NCI-H524 (cell line): ENCODE results near the gene PHACTR1.
A peak's percentile ranks its signal among the peaks of the same experiment; 100 is the strongest.

Experiments used
- DNase-seq, 2 experiments: peaks; one replicate each; lab custom pipeline; 2025; lab: John Stamatoyannopoulos, UW

Gene PHACTR1

DNA sequence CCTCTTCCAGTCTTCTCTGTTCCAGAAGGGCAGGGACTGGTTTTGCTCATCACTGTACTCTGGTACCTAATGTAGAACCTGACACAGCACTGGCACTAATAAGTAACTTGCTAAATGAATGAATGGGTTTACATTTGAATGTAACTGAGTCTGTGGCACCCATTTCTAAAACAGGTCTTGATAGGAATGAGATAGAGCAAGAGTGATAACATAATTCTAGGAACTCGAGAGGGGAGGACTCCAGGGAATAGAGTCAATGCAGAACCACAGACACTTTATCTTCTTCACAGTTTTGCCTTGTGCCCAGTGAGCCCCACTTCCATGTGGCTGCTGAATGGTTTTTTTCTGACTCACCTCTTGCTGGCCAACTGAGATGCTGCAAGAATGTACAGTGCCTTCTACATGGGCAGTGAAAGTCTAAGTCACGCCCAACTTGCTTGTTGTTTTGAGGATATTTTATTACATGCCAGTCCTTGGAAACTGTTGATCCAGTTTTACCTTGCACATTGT lies 550.6 kb downstream of the PHACTR1 start:
- DNase-seq, result no peak

DNA sequence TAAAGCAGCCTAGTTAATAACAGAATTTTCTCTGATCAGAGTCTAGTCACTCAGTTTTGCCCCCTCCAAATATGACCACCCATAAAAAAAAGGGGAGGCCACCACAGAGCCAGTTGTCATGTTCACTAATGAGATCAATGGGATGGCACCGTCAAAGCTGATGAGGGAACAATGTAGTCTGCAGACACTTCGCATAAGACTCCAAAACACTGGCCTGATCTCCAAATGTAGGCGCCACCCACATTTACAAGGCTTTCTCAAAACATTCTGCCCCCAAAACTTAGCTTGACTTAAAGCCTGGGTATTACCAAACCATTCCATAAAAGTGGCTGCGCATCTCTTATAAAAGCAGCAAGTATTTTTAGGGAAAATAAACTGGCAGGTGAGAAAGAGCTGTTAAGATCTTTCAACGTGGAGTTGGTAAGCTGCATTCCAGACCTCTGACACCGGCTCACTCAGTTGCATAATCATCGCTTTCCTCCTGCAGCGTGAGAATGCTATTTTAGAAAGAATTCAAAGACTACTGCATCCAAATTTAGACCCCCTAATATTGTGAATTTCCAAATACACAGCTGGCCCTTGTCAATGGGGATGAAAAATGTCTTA lies 552.4 kb downstream of the PHACTR1 start:
- no peak for DNase-seq

DNA sequence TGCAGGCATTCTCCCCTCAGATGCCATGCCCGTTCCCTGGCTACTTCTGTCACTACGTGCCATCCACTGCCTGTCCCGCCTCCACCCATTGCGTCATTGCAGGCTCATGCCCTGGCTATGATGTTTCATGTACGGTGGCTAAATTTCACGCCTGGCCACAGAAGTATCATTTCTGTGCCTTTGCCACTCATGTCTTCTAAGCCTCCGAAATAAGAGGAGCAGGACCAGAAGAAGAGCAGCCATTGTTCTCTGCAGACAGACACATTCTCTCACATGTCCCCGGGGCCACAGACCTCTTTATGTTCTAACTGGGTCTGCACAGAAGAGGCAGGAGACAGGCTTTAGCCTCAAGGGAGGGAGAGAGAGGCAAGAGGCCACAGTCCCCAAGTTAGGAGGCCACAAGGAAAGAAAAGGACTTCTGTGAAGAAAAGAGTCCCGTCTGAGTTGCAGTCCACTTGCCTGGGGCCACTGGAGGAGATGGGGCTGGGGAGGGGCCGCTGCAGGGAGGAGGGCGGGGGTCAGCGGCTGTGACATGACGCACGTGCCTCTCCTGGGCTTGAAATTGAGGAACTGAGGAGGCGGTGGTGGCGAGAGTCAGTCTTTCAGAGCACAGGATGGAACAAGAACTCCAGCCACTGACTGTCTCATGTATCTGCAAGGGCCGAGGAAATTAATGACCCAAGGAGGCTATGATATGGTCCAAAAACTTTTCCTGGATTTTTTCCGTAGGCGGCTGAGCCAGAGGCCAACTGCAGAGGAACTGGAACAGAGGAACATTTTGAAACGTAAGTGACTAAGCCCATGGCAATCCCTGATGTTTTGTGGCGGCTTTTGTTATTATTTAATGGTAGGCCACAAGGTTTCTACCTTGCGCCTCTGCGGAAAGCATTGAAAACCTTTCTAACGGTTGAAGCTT lies 555.8 kb downstream of the PHACTR1 start:
- DNase-seq, result no peak

DNA sequence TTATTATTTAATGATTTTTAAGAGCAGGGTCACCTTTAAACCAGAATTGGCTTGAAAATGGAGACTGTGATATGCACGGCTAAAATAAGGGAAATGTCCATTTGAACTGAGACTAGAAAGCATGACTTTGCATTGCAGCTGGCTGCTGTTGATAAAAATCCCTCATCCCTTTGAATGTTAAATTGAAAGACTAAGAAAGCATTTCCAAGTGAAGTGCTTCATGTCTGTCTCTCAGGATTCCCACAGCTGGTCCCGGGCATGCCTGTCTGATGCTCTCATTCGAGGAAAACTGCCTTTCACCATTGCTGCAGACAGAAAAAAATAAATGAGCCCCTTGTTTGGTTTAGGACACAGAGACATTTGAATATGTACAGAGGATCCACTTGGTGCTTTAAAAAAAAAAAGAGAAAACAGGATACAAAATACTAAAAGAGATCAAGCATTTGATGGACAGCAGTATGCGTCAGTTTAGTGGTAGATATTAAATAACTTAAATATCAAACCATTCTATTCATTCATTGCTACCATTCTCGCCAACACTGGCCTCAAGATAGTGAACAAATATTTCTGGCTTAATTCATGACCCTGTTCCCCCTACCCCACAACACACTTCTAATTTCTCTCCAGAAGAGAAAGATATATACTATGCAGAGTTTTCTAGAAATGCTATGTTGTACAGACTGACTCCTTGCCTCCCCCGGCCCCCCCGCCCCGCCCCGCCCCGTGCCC lies 556.8 kb downstream of the PHACTR1 start:
- no peak for DNase-seq

DNA sequence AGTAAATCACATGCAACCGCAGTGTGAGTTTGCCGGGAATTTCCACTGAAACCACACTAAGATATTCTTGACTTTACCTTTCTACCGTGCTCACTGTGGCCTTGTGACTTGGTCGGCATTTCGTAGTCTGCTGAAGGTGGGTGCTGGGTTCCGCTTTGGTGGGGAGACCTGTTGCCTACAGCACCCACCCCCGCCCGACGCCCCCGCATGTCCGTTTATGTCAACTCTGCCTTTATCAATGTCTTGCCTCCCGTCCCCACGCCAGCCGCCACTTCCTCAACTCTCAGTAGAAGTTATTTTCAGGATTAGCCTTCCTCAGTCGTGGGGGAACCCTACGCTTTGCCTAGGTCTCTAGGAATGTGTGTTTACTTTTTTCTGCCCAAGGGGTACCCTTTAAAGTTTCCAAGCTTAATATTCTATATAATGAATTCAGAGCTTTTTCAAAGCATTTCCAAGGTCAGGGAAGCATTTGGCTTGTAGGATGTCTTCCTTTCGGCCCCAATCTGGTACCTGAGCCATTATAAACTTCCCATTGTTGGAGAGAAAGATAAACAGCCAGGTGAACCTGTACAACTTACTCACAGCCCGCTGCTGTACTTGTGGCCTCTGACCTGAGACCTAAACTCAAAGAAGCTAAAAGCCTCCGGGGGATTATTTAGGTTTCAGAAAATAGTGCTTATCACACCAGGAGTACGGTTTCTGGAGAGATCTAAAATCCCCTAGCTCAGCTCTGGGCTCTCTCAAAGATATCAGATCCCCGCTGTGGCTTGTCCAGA lies 557.6 kb downstream of the PHACTR1 start:
- no peak for DNase-seq

DNA sequence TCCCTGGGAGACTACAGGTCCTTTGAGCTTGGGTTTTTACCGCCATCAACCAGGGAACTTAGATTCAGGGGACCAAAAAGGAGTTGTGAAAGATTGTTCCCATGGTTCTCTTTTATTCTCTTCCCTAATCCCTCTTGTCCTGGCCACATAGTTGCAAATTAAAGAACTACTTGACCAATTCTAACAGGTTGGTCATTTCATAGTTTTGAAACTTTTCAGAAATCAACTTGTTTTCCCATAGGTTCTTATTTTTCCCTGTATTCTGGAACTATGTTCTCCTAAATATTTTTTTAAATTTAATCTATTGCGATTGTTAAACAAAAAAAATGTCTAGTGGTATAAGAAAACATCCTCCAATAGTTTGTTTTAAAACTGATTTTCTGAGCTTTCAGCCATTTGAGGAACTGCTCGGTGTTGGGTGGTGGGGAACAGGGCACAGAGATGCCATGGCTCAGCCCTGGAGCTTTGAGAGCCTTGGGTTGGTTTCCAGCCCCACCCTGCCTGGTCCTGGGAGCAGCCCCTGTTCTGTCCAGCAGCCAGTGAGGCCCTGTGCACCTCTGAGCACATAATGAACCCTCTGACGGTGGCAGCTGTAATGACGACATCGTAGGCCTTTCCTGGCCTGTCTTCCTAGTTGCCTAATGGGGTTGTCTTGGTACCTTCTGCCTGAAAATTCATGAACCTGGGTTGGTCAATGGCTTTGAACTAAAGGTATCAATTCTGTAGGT lies 558.3 kb downstream of the PHACTR1 start:
- no peak for DNase-seq

DNA sequence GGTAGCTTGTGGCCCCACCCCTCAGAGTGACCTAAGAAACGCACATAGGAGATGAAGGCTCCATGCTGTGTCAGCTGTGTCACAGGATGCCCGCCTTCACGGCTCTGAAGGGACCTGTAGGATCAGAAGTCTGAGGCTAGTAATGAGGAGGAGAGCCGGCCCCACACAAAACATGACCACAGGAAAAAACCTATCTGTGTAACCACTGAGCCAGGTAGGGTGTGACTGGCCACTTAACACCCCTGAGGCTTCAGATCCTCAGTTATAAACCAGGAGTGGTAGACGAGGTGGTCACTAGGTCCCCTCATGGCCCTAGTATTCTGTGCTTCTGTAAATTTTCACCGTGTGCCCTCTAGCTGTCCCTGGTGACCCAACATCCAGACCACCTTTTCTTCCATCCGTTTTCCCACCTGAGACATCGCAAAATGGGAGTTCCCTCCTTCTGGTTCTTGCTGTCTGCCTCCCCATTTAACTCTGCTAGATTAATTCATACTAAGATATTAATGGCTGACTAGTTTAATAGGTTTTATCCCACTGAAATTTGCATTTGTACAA lies 558.9 kb downstream of the PHACTR1 start:
- no peak for DNase-seq

DNA sequence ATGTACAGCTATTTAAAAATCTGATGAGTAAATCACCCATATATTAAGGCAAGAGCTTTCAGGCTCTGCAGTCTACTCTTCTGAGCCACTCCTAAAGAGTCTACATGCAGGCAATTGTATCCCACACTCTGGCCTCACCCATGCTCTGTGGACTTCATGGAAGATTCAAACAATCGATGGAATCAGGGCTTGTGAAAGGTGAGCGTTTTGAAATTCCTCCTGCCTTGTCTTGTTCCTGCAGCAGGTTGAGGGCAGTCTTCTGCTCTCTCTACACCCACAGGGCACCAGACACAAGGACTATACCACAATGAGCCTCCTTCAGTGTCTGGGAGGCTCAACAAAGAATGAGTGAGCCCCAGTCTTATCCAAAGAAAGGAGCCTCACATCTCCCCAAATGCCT lies 560.7 kb downstream of the PHACTR1 start:
- DNase-seq, result no peak

DNA sequence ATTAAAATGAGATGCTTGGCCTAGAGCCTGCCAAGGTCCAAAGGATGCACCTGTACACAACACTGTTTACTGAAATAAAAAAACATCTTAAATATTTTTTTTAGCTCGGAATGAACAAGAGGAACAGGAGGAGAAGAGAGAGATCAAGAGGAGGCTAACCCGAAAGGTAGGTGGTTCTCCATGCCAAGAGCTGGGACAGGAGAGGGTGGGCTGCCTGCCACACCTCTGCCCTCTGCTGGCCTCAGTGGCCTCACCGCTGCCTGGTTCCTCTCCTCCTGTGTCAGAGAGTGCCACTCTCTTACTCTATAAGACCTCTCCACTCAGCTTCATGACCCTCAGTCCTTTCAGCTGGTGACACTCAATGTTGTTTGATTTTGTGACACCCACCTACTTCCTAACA lies 561.6 kb downstream of the PHACTR1 start:
- DNase-seq, result peak; percentile 17 to 25

DNA sequence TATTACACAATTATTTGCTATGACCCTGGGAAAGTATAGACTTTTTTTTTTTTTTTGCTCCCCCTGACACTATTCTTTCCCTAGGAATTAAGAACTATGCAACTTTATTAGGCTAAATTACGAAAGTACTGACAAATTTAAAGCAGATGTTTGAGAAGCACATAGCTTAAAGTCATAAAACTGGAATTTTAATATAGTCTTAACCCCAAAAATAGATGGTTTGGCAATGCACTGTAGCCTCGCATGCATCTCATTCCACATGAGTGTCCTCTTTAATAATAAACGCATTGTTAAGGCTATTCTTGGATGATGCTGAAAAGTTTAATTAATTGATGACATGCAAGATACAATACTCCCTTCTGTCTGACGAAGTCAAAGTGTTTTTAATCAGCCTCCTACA lies 562.4 kb downstream of the PHACTR1 start:
- no peak for DNase-seq

DNA sequence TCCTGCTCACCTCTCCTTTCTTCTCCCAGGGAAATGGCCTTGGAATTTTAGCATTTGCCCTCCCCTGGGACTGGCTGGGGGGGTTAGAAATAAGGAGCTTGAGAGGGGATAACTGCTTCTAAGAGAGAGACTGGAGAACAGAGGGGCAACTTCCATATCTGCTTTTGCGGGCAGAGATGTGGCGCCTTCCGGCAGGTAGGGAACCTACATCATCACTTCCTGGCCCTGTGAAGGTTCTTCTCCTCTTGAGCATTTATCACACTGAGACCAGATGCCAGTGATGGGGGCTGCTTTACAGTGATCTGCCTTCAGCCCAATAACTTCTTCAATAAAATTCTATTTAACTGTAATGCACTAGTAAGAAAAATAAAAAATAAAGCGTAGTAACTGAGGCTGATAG lies 563.7 kb downstream of the PHACTR1 start:
- DNase-seq, result no peak

DNA sequence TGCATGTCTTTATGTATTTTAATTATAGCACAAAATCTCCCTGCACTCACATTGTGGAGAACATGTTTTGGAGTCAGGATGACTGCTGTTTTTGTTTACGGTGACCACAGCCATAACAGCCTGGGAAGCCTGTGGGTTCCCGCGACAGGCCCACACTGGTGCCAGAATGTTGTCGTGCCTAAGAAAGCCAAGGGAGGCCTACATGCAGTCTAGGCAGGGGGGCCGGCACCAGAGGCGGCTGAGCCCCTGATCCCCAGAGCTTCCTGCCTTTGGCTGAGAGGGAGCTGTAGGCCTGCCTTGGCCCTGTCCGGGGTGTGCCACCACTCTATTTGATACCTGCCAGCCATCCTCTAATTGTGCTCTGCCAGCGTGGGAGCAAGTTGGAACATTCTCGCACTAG lies 565.1 kb downstream of the PHACTR1 start:
- no peak for DNase-seq

DNA sequence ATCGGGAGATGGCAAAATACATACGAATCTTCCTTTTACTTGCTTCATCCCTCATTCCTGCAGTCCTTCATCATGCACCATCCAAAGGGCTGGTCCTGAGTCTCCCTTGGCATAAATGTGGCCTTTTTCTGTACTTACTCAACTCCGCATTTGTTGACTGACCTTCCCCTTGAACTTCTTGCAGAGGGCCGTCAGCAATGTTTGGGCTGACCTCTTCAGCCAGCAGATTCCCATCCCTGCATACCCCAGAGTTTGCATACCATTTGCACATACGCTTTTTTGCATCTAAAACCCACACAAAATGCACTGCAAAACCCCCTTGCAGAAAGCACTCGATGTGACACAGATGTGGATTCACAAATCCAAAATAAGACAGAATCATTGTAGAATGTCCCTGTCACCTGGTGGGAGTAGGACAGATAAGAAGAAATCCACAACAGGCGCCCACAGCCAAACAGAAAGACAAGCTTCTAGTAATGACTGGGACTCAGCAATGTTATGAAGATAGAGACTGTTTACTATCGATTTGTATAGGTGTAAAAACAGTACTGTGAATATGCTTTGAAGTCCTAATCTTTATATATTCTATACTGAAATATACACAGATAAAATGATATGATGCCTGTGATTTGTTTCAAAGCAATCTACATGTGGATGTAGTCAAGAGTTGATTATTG lies 566.0 kb downstream of the PHACTR1 start:
- DNase-seq, result no peak

DNA sequence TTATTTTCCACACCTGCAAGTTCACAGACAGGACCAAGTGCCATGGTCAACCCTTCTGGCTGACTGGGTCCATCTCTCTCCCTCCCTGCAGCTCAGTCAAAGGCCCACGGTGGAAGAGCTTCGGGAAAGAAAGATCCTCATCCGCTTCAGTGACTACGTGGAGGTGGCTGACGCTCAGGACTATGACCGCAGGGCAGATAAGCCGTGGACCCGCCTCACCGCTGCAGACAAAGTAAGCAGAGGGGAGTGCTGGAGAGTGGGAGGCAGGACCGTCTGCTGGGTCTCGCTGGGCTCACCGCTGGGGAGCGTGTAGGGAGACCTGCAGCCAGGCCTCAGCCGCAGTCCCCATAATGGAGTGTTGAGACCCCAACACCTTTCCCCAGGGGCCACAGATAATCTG lies 566.8 kb downstream of the PHACTR1 start:
- no peak for DNase-seq

DNA sequence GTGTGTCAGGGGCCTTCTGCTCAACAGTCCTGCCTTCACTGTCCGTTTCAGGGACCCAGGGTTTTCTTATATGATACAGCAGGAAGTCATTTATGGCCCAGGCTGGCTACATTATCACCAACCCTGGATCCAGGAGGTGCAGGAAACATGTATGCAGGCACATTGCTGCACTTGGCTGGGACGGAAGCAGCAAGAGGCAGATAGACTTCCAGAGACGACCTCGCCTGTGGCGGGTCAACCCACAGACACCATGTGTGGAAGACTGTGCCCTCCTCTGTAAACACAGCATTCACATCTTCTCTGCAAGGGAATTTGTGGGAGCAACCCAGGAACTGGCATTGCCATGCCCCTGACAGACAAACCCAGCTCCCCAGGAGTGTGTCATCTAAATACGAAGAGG lies 568.1 kb downstream of the PHACTR1 start:
- DNase-seq, result no peak

DNA sequence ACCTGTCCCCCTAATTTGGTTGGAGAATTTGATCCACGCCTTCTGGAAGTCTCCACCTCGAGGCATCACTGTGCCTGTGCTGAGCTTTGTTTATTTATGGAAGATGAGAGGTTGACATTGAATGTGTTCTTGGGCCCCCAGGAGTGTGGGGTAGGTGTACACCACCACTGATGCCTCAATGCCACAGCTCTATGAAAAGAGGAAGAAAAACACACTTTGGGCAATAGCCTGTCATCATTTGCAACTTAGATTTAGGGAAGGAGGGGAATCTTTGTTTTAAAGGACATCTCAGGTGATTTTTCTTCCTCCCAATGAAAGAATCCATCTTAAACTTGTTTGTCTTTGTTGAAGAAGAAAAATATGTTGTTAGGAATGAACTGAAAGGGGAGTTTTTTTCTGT lies 569.1 kb downstream of the PHACTR1 start:
- no peak for DNase-seq

DNA sequence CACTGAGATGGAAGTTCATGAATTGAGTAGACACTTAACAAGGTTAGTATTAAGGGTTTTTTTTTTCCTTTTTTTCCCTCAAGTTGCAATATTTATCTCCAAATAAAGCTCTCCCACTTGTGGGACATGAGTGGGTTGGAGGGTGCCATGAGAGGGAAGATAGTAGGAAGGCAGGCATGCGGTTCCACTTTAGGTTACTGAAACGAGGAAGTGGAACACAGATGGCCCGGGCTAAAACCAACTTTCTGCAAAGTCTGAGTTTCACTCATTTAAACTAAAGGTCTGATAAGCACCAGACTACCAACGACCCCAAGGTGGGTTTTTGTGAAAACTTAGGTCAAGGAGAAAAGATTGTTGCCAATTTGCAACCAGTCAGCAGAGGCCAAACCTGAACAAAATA lies 569.6 kb downstream of the PHACTR1 start:
- no peak for DNase-seq

DNA sequence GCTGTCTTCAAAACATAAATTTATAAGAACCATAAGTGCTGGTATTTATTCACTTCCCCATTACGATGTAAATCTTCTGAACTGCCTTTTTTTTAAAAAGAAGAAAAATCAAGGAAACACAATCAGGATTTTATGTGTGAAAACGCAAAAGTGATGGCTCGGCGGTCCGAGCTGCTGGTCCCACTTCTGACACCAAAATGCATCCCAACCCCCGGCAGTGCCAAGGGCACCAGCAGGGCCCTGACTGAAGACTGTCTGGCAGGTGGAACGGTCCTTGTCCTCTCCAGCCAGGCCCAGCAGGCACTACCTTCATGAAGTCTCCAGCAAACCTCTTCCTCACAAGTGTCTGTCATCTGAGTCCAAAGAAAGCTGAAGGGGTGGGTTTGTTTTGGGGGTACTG lies 570.5 kb downstream of the PHACTR1 start:
- no peak for DNase-seq

DNA sequence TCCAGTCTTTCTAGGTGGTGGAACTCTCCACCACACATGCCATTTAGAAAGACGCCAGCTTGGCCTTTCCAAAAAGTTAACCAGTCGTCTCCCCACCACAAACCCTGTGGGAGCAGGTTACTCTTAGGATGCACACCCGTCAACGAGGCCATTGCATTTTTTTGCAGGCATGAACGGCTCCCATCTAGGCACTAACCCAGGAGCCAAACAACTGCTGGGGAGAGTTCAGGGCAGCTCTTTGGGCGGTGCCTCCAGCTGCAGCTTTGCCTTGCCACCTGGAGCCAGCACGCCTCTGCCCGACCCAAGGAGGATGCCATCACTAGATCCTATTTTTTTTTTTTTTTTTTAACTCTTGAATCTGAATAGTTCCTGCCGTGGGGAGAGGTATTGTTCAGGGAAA lies 571.9 kb downstream of the PHACTR1 start:
- DNase-seq, result no peak

DNA sequence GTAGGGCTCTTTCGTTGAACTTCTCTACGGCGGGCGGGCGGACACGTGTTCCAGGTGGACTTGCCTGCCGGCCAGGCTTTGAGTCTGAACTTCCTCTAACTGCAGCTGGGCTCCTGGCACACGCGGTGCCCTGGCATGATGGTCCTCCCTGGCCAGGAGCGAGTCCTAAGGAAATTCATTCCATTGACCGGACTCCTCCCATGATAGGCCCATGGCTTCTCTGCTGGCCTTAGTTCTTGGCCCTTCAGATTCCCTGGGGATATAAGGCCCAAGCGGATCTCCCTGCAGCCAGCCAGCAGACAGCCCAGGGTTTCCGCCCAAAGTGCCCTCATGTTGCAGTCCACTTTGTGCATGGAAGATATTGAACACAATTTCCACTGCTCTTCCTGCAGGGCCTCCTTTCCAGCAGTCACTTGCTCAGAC lies 572.4 kb downstream of the PHACTR1 start:
- DNase-seq, result no peak
